SK-N-SH treated with all-trans-retinoic acid at 6 μM for 48 hours (cell line): Measurements from ENCODE around the gene ZNF473.

Experiments used
- ARNTL ChIP-seq: fragments of 450-650 bp; formaldehyde crosslinking; IDR thresholded peaks from 2 replicates; pipeline ENCODE4 v1.5.0; 2020; ENCODE audit warnings: low read depth, mild to moderate bottlenecking, moderate library complexity, borderline replicate concordance
- ESRRG ChIP-seq: fragments of 250-450 bp; sonication (Bioruptor Pico); IDR thresholded peaks from 2 replicates; pipeline ENCODE4 v1.6.1; 2021; ENCODE audit warnings: mild to moderate bottlenecking
- PPARA ChIP-seq: fragments of 250-450 bp; sonication (Bioruptor Pico); IDR thresholded peaks from 2 replicates; pipeline ENCODE4 v1.5.0; 2020; ENCODE audit warnings: mild to moderate bottlenecking, borderline replicate concordance
- RARB ChIP-seq: fragments of 250-450 bp; sonication (Bioruptor Pico); IDR thresholded peaks from 2 replicates; pipeline ENCODE4 v1.8.0; 2021; ENCODE audit warnings: mild to moderate bottlenecking, moderate library complexity
- TCF4 ChIP-seq: fragments of 250-450 bp; sonication (Bioruptor Pico); IDR thresholded peaks from 2 replicates; pipeline ENCODE4 v1.8.0; 2021; ENCODE audit warnings: mild to moderate bottlenecking, moderate library complexity, borderline replicate concordance
- TOX ChIP-seq: fragments of 250-450 bp; sonication (Bioruptor Pico); IDR thresholded peaks from 2 replicates; pipeline ENCODE4 v1.8.0; 2021; ENCODE audit warnings: mild to moderate bottlenecking, moderate library complexity, borderline replicate concordance
- ZC3H10 ChIP-seq: fragments of 250-450 bp; sonication (Bioruptor Pico); IDR thresholded peaks from 2 replicates; pipeline ENCODE4 v1.5.1; 2021; ENCODE audit warnings: mild to moderate bottlenecking, moderate library complexity
- ZFP3 ChIP-seq: fragments of 250-450 bp; sonication (Bioruptor Pico); IDR thresholded peaks from 2 replicates; pipeline ENCODE4 v1.5.0; 2020; ENCODE audit warnings: mild to moderate bottlenecking, moderate library complexity
- ZNF565 ChIP-seq: fragments of 450-650 bp; formaldehyde crosslinking; conservative IDR thresholded peaks from 2 replicates; pipeline ENCODE4 v1.5.0; 2020; ENCODE audit warnings: low read depth, mild to moderate bottlenecking, moderate library complexity
- ZNF70 ChIP-seq: fragments of 450-650 bp; formaldehyde crosslinking; IDR thresholded peaks from 2 replicates; pipeline ENCODE4 v1.5.0; 2020; ENCODE audit warnings: mild to moderate bottlenecking, moderate library complexity
- ZNF8 ChIP-seq: fragments of 450-650 bp; formaldehyde crosslinking; IDR thresholded peaks from 2 replicates; pipeline ENCODE4 v1.5.0; 2020; ENCODE audit warnings: mild to moderate bottlenecking, moderate library complexity
- TF ChIP-seq, protein P1 (sequence below): fragments of 250-450 bp; sonication (Bioruptor Pico); IDR thresholded peaks from 2 replicates; pipeline ENCODE4 v1.8.0; 2020; ENCODE audit warnings: mild to moderate bottlenecking, moderate library complexity, borderline replicate concordance
- TF ChIP-seq, protein P2 (sequence below): fragments of 250-450 bp; sonication (Bioruptor Pico); IDR thresholded peaks from 2 replicates; pipeline ENCODE4 v1.8.0; 2021; ENCODE audit warnings: low read depth, mild to moderate bottlenecking, moderate library complexity, borderline replicate concordance
- TF ChIP-seq, protein P3 (sequence below): fragments of 250-450 bp; sonication (Bioruptor Pico); IDR thresholded peaks from 2 replicates; pipeline ENCODE4 v1.5.1; 2020; ENCODE audit warnings: low read depth, mild to moderate bottlenecking, moderate library complexity

DNA sequence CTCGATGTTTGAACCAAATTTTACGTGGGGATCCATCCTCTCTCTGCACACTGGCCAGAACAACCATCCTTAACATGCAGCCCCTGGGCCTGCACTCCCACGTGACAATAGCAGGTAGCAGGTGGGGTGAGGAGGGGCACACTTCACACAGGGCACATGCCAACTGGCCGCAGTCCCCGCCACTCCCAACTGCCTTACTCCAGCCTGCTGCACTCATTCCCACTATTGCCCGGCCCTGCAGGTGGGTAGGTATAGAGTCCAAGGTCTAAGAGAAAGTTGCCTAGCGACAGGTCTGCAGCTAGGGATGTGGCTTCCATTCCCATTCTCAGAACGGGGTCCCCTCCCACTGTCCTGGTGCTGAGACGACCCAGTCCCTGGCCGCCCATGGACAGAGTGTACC is 18.6 kb upstream of the ZNF473 start:
- TF ChIP-seq, protein P1, sequence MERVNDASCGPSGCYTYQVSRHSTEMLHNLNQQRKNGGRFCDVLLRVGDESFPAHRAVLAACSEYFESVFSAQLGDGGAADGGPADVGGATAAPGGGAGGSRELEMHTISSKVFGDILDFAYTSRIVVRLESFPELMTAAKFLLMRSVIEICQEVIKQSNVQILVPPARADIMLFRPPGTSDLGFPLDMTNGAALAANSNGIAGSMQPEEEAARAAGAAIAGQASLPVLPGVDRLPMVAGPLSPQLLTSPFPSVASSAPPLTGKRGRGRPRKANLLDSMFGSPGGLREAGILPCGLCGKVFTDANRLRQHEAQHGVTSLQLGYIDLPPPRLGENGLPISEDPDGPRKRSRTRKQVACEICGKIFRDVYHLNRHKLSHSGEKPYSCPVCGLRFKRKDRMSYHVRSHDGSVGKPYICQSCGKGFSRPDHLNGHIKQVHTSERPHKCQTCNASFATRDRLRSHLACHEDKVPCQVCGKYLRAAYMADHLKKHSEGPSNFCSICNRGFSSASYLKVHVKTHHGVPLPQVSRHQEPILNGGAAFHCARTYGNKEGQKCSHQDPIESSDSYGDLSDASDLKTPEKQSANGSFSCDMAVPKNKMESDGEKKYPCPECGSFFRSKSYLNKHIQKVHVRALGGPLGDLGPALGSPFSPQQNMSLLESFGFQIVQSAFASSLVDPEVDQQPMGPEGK: no peak
- TF ChIP-seq, protein P2, sequence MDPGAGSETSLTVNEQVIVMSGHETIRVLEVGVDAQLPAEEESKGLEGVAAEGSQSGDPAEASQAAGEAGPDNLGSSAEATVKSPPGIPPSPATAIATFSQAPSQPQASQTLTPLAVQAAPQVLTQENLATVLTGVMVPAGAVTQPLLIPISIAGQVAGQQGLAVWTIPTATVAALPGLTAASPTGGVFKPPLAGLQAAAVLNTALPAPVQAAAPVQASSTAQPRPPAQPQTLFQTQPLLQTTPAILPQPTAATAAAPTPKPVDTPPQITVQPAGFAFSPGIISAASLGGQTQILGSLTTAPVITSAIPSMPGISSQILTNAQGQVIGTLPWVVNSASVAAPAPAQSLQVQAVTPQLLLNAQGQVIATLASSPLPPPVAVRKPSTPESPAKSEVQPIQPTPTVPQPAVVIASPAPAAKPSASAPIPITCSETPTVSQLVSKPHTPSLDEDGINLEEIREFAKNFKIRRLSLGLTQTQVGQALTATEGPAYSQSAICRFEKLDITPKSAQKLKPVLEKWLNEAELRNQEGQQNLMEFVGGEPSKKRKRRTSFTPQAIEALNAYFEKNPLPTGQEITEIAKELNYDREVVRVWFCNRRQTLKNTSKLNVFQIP (CRISPR knock-in tag): no peak
- TF ChIP-seq ZNF70 (CRISPR knock-in tag): no peak
- TF ChIP-seq PPARA (CRISPR knock-in tag): no peak
- no peak for TF ChIP-seq TOX (CRISPR knock-in tag)
- TF ChIP-seq TCF4 (CRISPR knock-in tag): no peak
- TF ChIP-seq ZNF8: no peak
- TF ChIP-seq ARNTL (CRISPR knock-in tag): no peak
- TF ChIP-seq ZNF565 (CRISPR knock-in tag): no peak
- no peak for TF ChIP-seq ZC3H10 (CRISPR knock-in tag)
- TF ChIP-seq, protein P3, sequence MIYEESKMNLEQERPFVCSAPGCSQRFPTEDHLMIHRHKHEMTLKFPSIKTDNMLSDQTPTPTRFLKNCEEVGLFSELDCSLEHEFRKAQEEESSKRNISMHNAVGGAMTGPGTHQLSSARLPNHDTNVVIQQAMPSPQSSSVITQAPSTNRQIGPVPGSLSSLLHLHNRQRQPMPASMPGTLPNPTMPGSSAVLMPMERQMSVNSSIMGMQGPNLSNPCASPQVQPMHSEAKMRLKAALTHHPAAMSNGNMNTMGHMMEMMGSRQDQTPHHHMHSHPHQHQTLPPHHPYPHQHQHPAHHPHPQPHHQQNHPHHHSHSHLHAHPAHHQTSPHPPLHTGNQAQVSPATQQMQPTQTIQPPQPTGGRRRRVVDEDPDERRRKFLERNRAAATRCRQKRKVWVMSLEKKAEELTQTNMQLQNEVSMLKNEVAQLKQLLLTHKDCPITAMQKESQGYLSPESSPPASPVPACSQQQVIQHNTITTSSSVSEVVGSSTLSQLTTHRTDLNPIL (CRISPR knock-in tag): no peak
- no peak for TF ChIP-seq RARB
- no peak for TF ChIP-seq ZFP3 (CRISPR knock-in tag)
- no peak for TF ChIP-seq ESRRG
